SW480 (cell line): ENCODE data around the gene TMEM170A.

Experiments used
- DNase-seq: peaks from one replicate; pipeline ENCODE4 v3.0.0-alpha.2; 2016; ENCODE audit warnings: low spot score

The TMEM170A gene

DNA sequence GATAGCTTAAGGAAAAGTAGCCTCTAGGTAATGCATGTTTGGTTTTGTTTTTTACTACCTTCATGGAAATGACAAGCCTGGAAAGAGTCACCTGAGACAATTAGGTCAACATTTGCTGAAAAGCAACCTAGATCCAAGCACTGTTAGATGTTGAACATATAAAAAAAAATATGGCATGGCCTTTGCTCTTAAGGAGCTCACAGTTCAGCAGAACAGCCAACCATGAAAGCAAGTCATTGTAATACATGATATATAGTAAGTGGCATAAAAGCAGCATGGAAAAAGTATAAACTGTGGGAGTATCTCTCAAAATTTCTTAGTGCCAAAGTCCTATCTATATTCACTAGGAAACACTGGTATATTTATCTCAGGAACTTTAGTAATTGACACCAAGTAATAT, 62.8 kb downstream of the TMEM170A start:
- DNase-seq: no peak

- no peak for DNase-seq
Measured at GRCh38 chr16:75398333-75398732, 66.2 kb downstream of the TMEM170A start.

DNA sequence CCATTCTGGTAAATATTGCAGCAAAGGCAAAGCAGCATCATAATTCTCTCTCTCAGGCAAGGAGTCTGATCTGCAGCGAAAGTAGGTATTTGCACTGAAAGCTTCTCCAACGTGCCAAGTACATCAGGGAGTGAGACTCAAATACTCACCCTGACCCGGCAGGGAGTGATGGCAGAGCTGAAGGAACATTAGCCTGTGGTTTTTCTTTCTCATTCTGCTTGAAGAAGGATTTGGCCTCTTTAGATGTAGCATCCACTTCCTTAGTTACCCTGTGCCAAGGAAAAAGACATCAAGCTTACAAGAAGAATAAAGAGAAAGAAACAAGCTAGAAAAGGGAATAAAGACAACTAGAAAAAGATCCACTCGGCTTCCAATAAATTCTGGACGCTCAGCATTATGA, 69.5 kb downstream of the TMEM170A start:
- no peak for DNase-seq
